C4-2B (cell line): ENCODE data around the gene LRRC10.

Experiments used
- CTCF ChIP-seq: fragments of 450-650 bp; conservative IDR thresholded peaks from 2 replicates; pipeline ENCODE4 v1.5.1; 2017; ENCODE audit warnings: mild to moderate bottlenecking
- ZFX ChIP-seq: fragments of 450-650 bp; IDR thresholded peaks from 2 replicates; pipeline ENCODE4 v1.6.1; 2017

GRCh38 chr12:69578283-69578682 is 32.4 kb downstream of the LRRC10 start:
- TF ChIP-seq CTCF (no peak), ZFX (no peak)
